ENCODE results near the gene TTC28. TPM values are rescaled to one million over a fixed set of nuclear protein-coding genes. Genes with fewer than 3 reads are reported as not detected.

The TTC28 gene
- total and polyA plus RNA-seq, 2 donors (not counting 3 experiments of a cell fraction or from before 2014, with no cell fraction given), result 16.5 to 51.1 TPM

- no peaks in the 10 kb centered on the region for H4K20me1 ChIP-seq (replicated peaks; ENCODE audit: control insufficient read depth, extremely low read depth, insufficient read depth, low read length)
- BruUV-seq (replicated peaks), result no TSS peak
Measured at GRCh38 chr22:27984723-27985122, 694.9 kb downstream of the TTC28 start.

GRCh38 chr22:27984001-27984695 lies 695.5 kb downstream of the TTC28 start:
- no peak for FAIRE-seq
- TF ChIP-seq FOS (IDR thresholded peaks at IDR 0.05; ENCODE audit: borderline replicate concordance, insufficient read depth, low read length), result no peak
- no peak for TF ChIP-seq MYC (IDR thresholded peaks at IDR 0.05; ENCODE audit: low read depth, low read length)
- no peak for TF ChIP-seq EZH2 (IDR thresholded peaks at IDR 0.05; ENCODE audit: borderline replicate concordance, low read depth, low read length, severe bottlenecking)
- no peak for TF ChIP-seq GATA2 (IDR thresholded peaks at IDR 0.05; ENCODE audit: insufficient read depth, insufficient read length, low read depth, low read length)
- TF ChIP-seq CTCF (IDR thresholded peaks at IDR 0.05; ENCODE audit: extremely low read depth in 1 of 2, insufficient read depth in 1 of 2, low read depth in 1 of 2, low read length in 2 of 2), result no peak
- no peak for TF ChIP-seq JUN (IDR thresholded peaks at IDR 0.05; ENCODE audit: borderline replicate concordance, insufficient read depth, insufficient read length, low read depth)
- TF ChIP-seq MAX (IDR thresholded peaks at IDR 0.05; ENCODE audit: insufficient read depth, insufficient read length), result no peak
- no peak for TF ChIP-seq POLR2A (IDR thresholded peaks at IDR 0.05; ENCODE audit: low read depth, low read length)
- no peak for TF ChIP-seq POLR2AphosphoS5 (IDR thresholded peaks at IDR 0.05; ENCODE audit: insufficient read depth, low read depth, low read length)
- Histone ChIP-seq H3K9ac (replicated peaks; ENCODE audit: extremely low read depth, insufficient read depth, low read length) (no peak overlapping the region), H3K27me3 (ENCODE audit: control insufficient read depth in 2 of 2, insufficient read depth in 2 of 2, low read length in 2 of 2) (no peaks in the 10 kb centered on the region), H3K4me1 (ENCODE audit: control insufficient read depth, extremely low read depth, insufficient read depth, low read length) (no peaks in the 10 kb centered on the region), H3K9me1 (replicated peaks; ENCODE audit: control insufficient read depth, extremely low read depth, insufficient read depth, low read length) (no peaks in the 10 kb centered on the region), H3K79me2 (ENCODE audit: control insufficient read depth, insufficient read depth, low read length) (no peaks in the 10 kb centered on the region), H3K4me3 (replicated peaks in 1 of 3; ENCODE audit: insufficient read depth in 1 of 3, low read depth in 1 of 3, low read length in 3 of 3) (no peak overlapping the region), H3K9me3 (replicated peaks; ENCODE audit: control insufficient read depth, insufficient read depth, low read length) (no peaks in the 10 kb centered on the region), H2AFZ (ENCODE audit: low read depth, low read length) (no peak overlapping the region), H4K20me1 (replicated peaks; ENCODE audit: control insufficient read depth, extremely low read depth, insufficient read depth, low read length) (no peaks in the 10 kb centered on the region), H3K27ac (ENCODE audit: insufficient read depth, low read depth, low read length) (no peak overlapping the region), H3K36me3 (ENCODE audit: control insufficient read depth in 2 of 2, extremely low read depth in 1 of 2, insufficient read depth in 2 of 2, low read length in 2 of 2) (peaks cover 0 to 19% of the 10 kb centered on the region in 2 experiments), H3K4me2 (ENCODE audit: insufficient read depth, low read length) (no peak overlapping the region)
- intact Hi-C loops (cut with micrococcal nuclease), result no loop called here
- dilution Hi-C loops (cut with MboI; ENCODE audit: extremely low pct_ligation_motif_present, low sequenced_read_pairs), result no loop called here
- BruUV-seq (replicated peaks), result no TSS peak
- DNase-seq (ENCODE audit: low read depth, low spot score), result no peak
- POLR2A ChIA-PET, result no interaction called here
- CTCF ChIA-PET, result interaction anchor here (0.8 to 1.4 kb wide), 5 partner anchors 11 to 104 kb away, joined by 3 to 5 read pairs (median 4); no protein-coding TSS in a partner anchor

More at GRCh38 chr22:27984723-27985122, 694.9 kb downstream of the TTC28 start:
- FAIRE-seq (no peak), DNase-seq (ENCODE audit: low read depth, low spot score) (no peak)
- Histone ChIP-seq H3K36me3 (ENCODE audit: control insufficient read depth in 2 of 2, extremely low read depth in 1 of 2, insufficient read depth in 2 of 2, low read length in 2 of 2) (peaks cover 0 to 20% of the 10 kb centered on the region in 2 experiments), H3K79me2 (ENCODE audit: control insufficient read depth, insufficient read depth, low read length) (no peaks in the 10 kb centered on the region), H3K27me3 (ENCODE audit: control insufficient read depth in 2 of 2, insufficient read depth in 2 of 2, low read length in 2 of 2) (no peaks in the 10 kb centered on the region), H3K4me3 (replicated peaks in 1 of 3; ENCODE audit: insufficient read depth in 1 of 3, low read depth in 1 of 3, low read length in 3 of 3) (no peak overlapping the region), H3K9me3 (replicated peaks; ENCODE audit: control insufficient read depth, insufficient read depth, low read length) (no peaks in the 10 kb centered on the region), H2AFZ (ENCODE audit: low read depth, low read length) (no peak overlapping the region), H3K27ac (ENCODE audit: insufficient read depth, low read depth, low read length) (no peak overlapping the region), H3K4me2 (ENCODE audit: insufficient read depth, low read length) (no peak overlapping the region), H3K9me1 (replicated peaks; ENCODE audit: control insufficient read depth, extremely low read depth, insufficient read depth, low read length) (no peaks in the 10 kb centered on the region), H3K9ac (replicated peaks; ENCODE audit: extremely low read depth, insufficient read depth, low read length) (no peak overlapping the region), H3K4me1 (ENCODE audit: control insufficient read depth, extremely low read depth, insufficient read depth, low read length) (no peaks in the 10 kb centered on the region)
- dilution Hi-C loops (cut with MboI; ENCODE audit: extremely low pct_ligation_motif_present, low sequenced_read_pairs), result no loop called here
- intact Hi-C loops (cut with micrococcal nuclease), result no loop called here
- TF ChIP-seq JUN (IDR thresholded peaks at IDR 0.05; ENCODE audit: borderline replicate concordance, insufficient read depth, insufficient read length, low read depth) (no peak), EZH2 (IDR thresholded peaks at IDR 0.05; ENCODE audit: borderline replicate concordance, low read depth, low read length, severe bottlenecking) (no peak), FOS (IDR thresholded peaks at IDR 0.05; ENCODE audit: borderline replicate concordance, insufficient read depth, low read length) (no peak), POLR2AphosphoS5 (IDR thresholded peaks at IDR 0.05; ENCODE audit: insufficient read depth, low read depth, low read length) (no peak), MAX (IDR thresholded peaks at IDR 0.05; ENCODE audit: insufficient read depth, insufficient read length) (no peak), POLR2A (IDR thresholded peaks at IDR 0.05; ENCODE audit: low read depth, low read length) (no peak), MYC (IDR thresholded peaks at IDR 0.05; ENCODE audit: low read depth, low read length) (no peak)
- CTCF ChIA-PET, result no interaction called here
- POLR2A ChIA-PET, result no interaction called here

Data from endothelial cell of umbilical vein (primary cell).